ENCODE data around the gene HSPG2.

HSPG2 gene

GRCh38 chr1:21811875-21812305 is 125.2 kb downstream of the HSPG2 start, which contains the start of gene LDLRAD2:
LDLRAD2 (plus strand) TSS chr1:21812265; CDS start chr1:21812452, 187 bp downstream.
- Histone ChIP-seq H3K27ac (ENCODE audit: low read depth, low read length, poor library complexity, severe bottlenecking) (no peak within 1 kb of the TSS), H3K27me3 (ENCODE audit: insufficient read depth, low read length) (no peaks in the 10 kb centered on the region; the same call in 1 of the 2 replicates), H3F3A (ENCODE audit: insufficient read depth, low read length) (no peaks in the 10 kb centered on the region), H3K4me2 (ENCODE audit: low read length) (no peak within 1 kb of the TSS), H2AFZ (ENCODE audit: low read length) (no peak within 1 kb of the TSS), H4K20me1 (ENCODE audit: insufficient read depth, low read length) (no peaks in the 10 kb centered on the region), H3K36me3 (ENCODE audit: insufficient read depth, low read length) (no peaks in the 10 kb centered on the region), H3K9ac (ENCODE audit: low read length) (no peak within 1 kb of the TSS), H3K4me1 (ENCODE audit: insufficient read depth, low read length, severe bottlenecking) (peaks cover 14% of the 10 kb centered on the region), H3K9me3 (ENCODE audit: low read length) (no peaks in the 10 kb centered on the region), H3K9me2 (ENCODE audit: low read depth, low read length) (no peaks in the 10 kb centered on the region), H3K4me3 (ENCODE audit: low read depth, low read length, poor library complexity, severe bottlenecking) (no peak within 1 kb of the TSS), H3K79me2 (ENCODE audit: insufficient read depth, low read length) (no peaks in the 10 kb centered on the region)
- TF ChIP-seq, protein P1, sequence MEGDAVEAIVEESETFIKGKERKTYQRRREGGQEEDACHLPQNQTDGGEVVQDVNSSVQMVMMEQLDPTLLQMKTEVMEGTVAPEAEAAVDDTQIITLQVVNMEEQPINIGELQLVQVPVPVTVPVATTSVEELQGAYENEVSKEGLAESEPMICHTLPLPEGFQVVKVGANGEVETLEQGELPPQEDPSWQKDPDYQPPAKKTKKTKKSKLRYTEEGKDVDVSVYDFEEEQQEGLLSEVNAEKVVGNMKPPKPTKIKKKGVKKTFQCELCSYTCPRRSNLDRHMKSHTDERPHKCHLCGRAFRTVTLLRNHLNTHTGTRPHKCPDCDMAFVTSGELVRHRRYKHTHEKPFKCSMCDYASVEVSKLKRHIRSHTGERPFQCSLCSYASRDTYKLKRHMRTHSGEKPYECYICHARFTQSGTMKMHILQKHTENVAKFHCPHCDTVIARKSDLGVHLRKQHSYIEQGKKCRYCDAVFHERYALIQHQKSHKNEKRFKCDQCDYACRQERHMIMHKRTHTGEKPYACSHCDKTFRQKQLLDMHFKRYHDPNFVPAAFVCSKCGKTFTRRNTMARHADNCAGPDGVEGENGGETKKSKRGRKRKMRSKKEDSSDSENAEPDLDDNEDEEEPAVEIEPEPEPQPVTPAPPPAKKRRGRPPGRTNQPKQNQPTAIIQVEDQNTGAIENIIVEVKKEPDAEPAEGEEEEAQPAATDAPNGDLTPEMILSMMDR (IDR thresholded peaks at IDR 0.05; ENCODE audit: low read length) = no peak
- TF ChIP-seq EZH2 (IDR thresholded peaks at IDR 0.05; ENCODE audit: borderline replicate concordance, low read length) = no peak

GRCh38 chr1:21804536-21804935 is 132.6 kb downstream of the HSPG2 start:
- Histone ChIP-seq H3K4me1 (ENCODE audit: insufficient read depth, low read length, severe bottlenecking) (no peaks in the 10 kb centered on the region), H2AFZ (ENCODE audit: low read length) (no peak overlapping the region)
- TF ChIP-seq, protein P1 (IDR thresholded peaks at IDR 0.05; ENCODE audit: low read length) = no peak
- TF ChIP-seq EZH2 (IDR thresholded peaks at IDR 0.05; ENCODE audit: borderline replicate concordance, low read length) = no peak

GRCh38 chr1:21801100-21801499 is 136.0 kb downstream of the HSPG2 start:
- Histone ChIP-seq H3K27me3 (ENCODE audit: insufficient read depth, low read length) (no peaks in the 10 kb centered on the region; the same call in 1 of the 2 replicates), H2AFZ (ENCODE audit: low read length) (no peak overlapping the region), H3K27ac (ENCODE audit: low read depth, low read length, poor library complexity, severe bottlenecking) (no peak overlapping the region), H3F3A (ENCODE audit: insufficient read depth, low read length) (no peaks in the 10 kb centered on the region), H3K36me3 (ENCODE audit: insufficient read depth, low read length) (no peaks in the 10 kb centered on the region), H3K79me2 (ENCODE audit: insufficient read depth, low read length) (no peaks in the 10 kb centered on the region), H3K9me2 (ENCODE audit: low read depth, low read length) (no peaks in the 10 kb centered on the region), H3K4me1 (ENCODE audit: insufficient read depth, low read length, severe bottlenecking) (no peaks in the 10 kb centered on the region), H4K20me1 (ENCODE audit: insufficient read depth, low read length) (no peaks in the 10 kb centered on the region), H3K4me2 (ENCODE audit: low read length) (no peak overlapping the region), H3K9me3 (ENCODE audit: low read length) (no peaks in the 10 kb centered on the region), H3K9ac (ENCODE audit: low read length) (no peak overlapping the region), H3K4me3 (ENCODE audit: low read depth, low read length, poor library complexity, severe bottlenecking) (no peak overlapping the region)
- TF ChIP-seq EZH2 (IDR thresholded peaks at IDR 0.05; ENCODE audit: borderline replicate concordance, low read length) = no peak
- TF ChIP-seq, protein P1 (IDR thresholded peaks at IDR 0.05; ENCODE audit: low read length) = no peak

More at GRCh38 chr1:21804536-21804935, 132.6 kb downstream of the HSPG2 start:
- no peaks in the 10 kb centered on the region for H3K9me3 ChIP-seq (ENCODE audit: low read length)
- no peak overlapping the region for H3K9ac ChIP-seq (ENCODE audit: low read length)
- H4K20me1 ChIP-seq (ENCODE audit: insufficient read depth, low read length) = no peaks in the 10 kb centered on the region
- H3K27ac ChIP-seq (ENCODE audit: low read depth, low read length, poor library complexity, severe bottlenecking) = no peak overlapping the region
- H3K4me3 ChIP-seq (ENCODE audit: low read depth, low read length, poor library complexity, severe bottlenecking) = no peak overlapping the region
- H3K79me2 ChIP-seq (ENCODE audit: insufficient read depth, low read length) = no peaks in the 10 kb centered on the region
- H3K9me2 ChIP-seq (ENCODE audit: low read depth, low read length) = no peaks in the 10 kb centered on the region
- H3K4me2 ChIP-seq (ENCODE audit: low read length) = no peak overlapping the region
- no peaks in the 10 kb centered on the region; the same call in 1 of the 2 replicates for H3K27me3 ChIP-seq (ENCODE audit: insufficient read depth, low read length)
- H3F3A ChIP-seq (ENCODE audit: insufficient read depth, low read length) = no peaks in the 10 kb centered on the region
- H3K36me3 ChIP-seq (ENCODE audit: insufficient read depth, low read length) = no peaks in the 10 kb centered on the region

Data from OCI-LY1 (cell line).